ENCODE results near the gene ABHD5.

DNA sequence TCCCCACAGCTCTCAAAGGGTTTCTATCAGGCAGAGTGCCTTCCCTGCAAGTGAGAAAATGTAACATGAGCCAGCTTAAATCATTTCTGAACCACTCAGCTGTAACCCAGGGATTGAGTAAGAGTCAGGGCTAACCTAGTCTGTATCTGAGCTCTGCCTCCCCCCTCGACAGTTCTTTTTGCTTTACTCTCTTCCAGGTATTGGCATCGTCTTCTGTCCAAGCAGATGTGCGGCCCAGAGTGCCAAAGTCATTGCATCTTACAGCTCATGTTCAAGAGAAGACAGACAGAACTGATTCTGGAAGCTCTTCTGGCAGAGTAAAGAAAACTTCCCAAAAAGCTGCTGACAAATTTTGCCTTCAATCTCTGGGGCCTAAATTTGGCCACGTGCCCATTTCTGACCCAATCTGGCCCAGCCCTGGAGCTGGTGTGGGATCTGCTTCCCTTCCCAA is 74.8 kb downstream of the ABHD5 start:
- TF ChIP-seq POLR2A (IDR thresholded peaks at IDR 0.05): no peak
- TF ChIP-seq, protein P1, sequence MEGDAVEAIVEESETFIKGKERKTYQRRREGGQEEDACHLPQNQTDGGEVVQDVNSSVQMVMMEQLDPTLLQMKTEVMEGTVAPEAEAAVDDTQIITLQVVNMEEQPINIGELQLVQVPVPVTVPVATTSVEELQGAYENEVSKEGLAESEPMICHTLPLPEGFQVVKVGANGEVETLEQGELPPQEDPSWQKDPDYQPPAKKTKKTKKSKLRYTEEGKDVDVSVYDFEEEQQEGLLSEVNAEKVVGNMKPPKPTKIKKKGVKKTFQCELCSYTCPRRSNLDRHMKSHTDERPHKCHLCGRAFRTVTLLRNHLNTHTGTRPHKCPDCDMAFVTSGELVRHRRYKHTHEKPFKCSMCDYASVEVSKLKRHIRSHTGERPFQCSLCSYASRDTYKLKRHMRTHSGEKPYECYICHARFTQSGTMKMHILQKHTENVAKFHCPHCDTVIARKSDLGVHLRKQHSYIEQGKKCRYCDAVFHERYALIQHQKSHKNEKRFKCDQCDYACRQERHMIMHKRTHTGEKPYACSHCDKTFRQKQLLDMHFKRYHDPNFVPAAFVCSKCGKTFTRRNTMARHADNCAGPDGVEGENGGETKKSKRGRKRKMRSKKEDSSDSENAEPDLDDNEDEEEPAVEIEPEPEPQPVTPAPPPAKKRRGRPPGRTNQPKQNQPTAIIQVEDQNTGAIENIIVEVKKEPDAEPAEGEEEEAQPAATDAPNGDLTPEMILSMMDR (IDR thresholded peaks at IDR 0.05): no peak
